ENCODE data around the gene CXorf65.

CXorf65 gene

GRCh38 chrX:71128166-71128833 lies 21.8 kb upstream of the CXorf65 start:
- FAIRE-seq (peak; percentile 17), DNase-seq (ENCODE audit: insufficient read length) (no peak)
- no peak for TF ChIP-seq POLR2AphosphoS5 (IDR thresholded peaks at IDR 0.05; ENCODE audit: low read depth, low read length)
- no peak for TF ChIP-seq TAF1 (IDR thresholded peaks at IDR 0.05; ENCODE audit: borderline replicate concordance, low read depth, low read length)
- no peak for TF ChIP-seq POLR2A (IDR thresholded peaks at IDR 0.05; ENCODE audit: low read depth, low read length)

DNA sequence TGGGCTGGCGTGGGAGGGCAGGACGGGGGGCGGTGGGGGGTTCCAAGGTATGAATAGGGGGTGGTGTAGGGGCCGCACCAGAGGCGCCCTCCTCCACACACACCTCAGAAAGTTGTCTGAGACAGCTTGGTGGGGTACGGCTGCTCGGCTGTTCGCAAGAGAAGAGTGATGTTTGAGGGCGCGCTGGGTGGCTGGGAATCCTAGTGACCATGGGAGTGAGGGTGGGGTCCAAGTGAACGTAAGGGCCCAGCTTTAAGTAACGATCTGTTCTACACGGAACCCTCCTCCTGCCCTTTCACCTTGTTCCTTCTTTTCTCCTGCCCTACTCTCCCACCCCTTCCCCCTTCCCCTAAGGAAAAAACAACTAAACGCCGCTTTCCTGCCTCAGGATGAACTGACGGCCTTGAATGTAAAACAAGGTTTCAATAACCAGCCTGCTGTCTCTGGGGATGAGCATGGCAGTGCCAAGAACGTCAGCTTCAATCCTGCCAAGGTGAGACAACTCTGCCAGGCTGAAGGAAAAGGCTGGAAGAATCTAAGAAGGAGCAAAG lies 12.5 kb upstream of the CXorf65 start:
- FAIRE-seq (no peak), DNase-seq (ENCODE audit: insufficient read length) (no peak)
- TF ChIP-seq POLR2AphosphoS5 (IDR thresholded peaks at IDR 0.05; ENCODE audit: low read depth, low read length), result no peak
- TF ChIP-seq POLR2A (IDR thresholded peaks at IDR 0.05; ENCODE audit: low read depth, low read length), result no peak
- TF ChIP-seq TAF1 (IDR thresholded peaks at IDR 0.05; ENCODE audit: borderline replicate concordance, low read depth, low read length), result no peak

GRCh38 chrX:71118032-71118984 lies 11.8 kb upstream of the CXorf65 start, which contains the start of gene MED12:
MED12 (plus strand) TSS chrX:71118596; CDS start chrX:71118755, 159 bp downstream.
- TF ChIP-seq POLR2AphosphoS5 (IDR thresholded peaks at IDR 0.05; ENCODE audit: low read depth, low read length) (peak; percentile 74), POLR2A (IDR thresholded peaks at IDR 0.05; ENCODE audit: low read depth, low read length) (peak; percentile 61; the same call in 1 of the 2 replicates), TAF1 (IDR thresholded peaks at IDR 0.05; ENCODE audit: borderline replicate concordance, low read depth, low read length) (peak; percentile 27; the same call in 1 of the 2 replicates)
- peak; percentile 66 for DNase-seq (ENCODE audit: insufficient read length)
- peak; percentile 80 for FAIRE-seq

GRCh38 chrX:71117358-71117757 lies 10.8 kb upstream of the CXorf65 start:
- DNase-seq (ENCODE audit: insufficient read length), result no peak
- FAIRE-seq, result peak; percentile 40
- TF ChIP-seq POLR2AphosphoS5 (IDR thresholded peaks at IDR 0.05; ENCODE audit: low read depth, low read length) (no peak), TAF1 (IDR thresholded peaks at IDR 0.05; ENCODE audit: borderline replicate concordance, low read depth, low read length) (no peak), POLR2A (IDR thresholded peaks at IDR 0.05; ENCODE audit: low read depth, low read length) (no peak)

DNA sequence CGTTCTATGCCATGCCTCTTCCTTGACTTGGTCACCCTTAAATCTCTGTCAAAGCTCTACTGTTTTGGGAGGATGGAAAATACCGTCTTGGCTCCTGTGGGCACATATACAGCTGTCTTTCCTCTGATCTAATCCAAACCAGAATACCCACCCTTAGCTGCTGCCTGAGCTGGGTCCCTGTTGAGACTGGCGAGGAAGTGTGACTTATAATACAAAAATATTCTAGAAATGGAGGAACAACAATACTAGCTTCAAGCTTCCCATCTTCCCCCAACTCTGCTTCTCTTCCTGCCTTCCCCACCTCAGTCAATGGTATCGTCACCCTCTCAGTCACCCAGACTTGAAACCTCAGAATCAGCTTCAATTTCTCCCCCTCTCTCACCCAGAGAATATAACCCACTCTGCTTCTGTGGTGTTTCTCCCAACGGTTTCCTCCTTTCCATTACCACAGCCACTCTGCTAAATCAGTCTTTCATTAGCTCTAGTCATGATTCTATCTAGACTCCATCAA lies 5.4 kb upstream of the CXorf65 start:
- no peak for TF ChIP-seq POLR2A (IDR thresholded peaks at IDR 0.05; ENCODE audit: low read depth, low read length)
- TF ChIP-seq POLR2AphosphoS5 (IDR thresholded peaks at IDR 0.05; ENCODE audit: low read depth, low read length), result no peak
- no peak for TF ChIP-seq TAF1 (IDR thresholded peaks at IDR 0.05; ENCODE audit: borderline replicate concordance, low read depth, low read length)
- no peak for FAIRE-seq
- no peak for DNase-seq (ENCODE audit: insufficient read length)

GRCh38 chrX:71111141-71111843 lies 4.8 kb upstream of the CXorf65 start, which contains the start of gene IL2RG:
IL2RG (minus strand) TSS chrX:71111577; CDS start chrX:71111539, 38 bp downstream.
- peak; percentile 98 for FAIRE-seq
- TF ChIP-seq TAF1 (IDR thresholded peaks at IDR 0.05; ENCODE audit: borderline replicate concordance, low read depth, low read length) (peak; percentile 59; the same call in 1 of the 2 replicates), POLR2A (IDR thresholded peaks at IDR 0.05; ENCODE audit: low read depth, low read length) (peak; percentile 87), POLR2AphosphoS5 (IDR thresholded peaks at IDR 0.05; ENCODE audit: low read depth, low read length) (peak; percentile 95)

DNA sequence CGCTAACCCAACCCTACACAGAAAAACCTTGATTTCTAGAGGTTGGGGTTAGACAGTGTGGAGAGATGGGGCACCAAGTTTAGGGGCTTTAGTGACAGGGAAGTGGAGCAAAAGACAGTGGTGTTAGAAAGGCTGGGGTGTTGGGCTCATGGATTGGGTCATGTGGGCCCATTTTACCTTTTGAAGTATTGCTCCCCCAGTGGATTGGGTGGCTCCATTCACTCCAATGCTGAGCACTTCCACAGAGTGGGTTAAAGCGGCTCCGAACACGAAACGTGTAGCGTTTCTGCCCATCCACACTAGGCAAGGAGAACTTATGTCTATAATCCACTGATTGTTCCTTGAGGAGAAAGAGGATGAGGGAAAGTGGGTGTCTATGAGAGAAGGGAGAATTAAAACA lies 2.5 kb upstream of the CXorf65 start:
- TF ChIP-seq POLR2A (IDR thresholded peaks at IDR 0.05; ENCODE audit: low read depth, low read length), result no peak
- no peak for TF ChIP-seq POLR2AphosphoS5 (IDR thresholded peaks at IDR 0.05; ENCODE audit: low read depth, low read length)
- no peak for TF ChIP-seq TAF1 (IDR thresholded peaks at IDR 0.05; ENCODE audit: borderline replicate concordance, low read depth, low read length)
- DNase-seq (ENCODE audit: insufficient read length) (no peak), FAIRE-seq (peak; percentile 14)

More at GRCh38 chrX:71111141-71111843, 4.8 kb upstream of the CXorf65 start, which contains the start of gene IL2RG:
- DNase-seq (ENCODE audit: insufficient read length), result peak; percentile 60

GRCh38 chrX:71107762-71108360 lies 1.3 kb upstream of the CXorf65 start:
- TF ChIP-seq POLR2AphosphoS5 (IDR thresholded peaks at IDR 0.05; ENCODE audit: low read depth, low read length) (no peak), POLR2A (IDR thresholded peaks at IDR 0.05; ENCODE audit: low read depth, low read length) (no peak), TAF1 (IDR thresholded peaks at IDR 0.05; ENCODE audit: borderline replicate concordance, low read depth, low read length) (no peak)
- DNase-seq (ENCODE audit: insufficient read length) (no peak), FAIRE-seq (no peak)

- no peak for TF ChIP-seq TAF1 (IDR thresholded peaks at IDR 0.05; ENCODE audit: borderline replicate concordance, low read depth, low read length)
- no peak for TF ChIP-seq POLR2AphosphoS5 (IDR thresholded peaks at IDR 0.05; ENCODE audit: low read depth, low read length)
- no peak for TF ChIP-seq POLR2A (IDR thresholded peaks at IDR 0.05; ENCODE audit: low read depth, low read length)
- no peak for DNase-seq (ENCODE audit: insufficient read length)
- FAIRE-seq, result no peak
These were observed 705 bp upstream of the CXorf65 start for GRCh38 chrX:71107245-71107644.

DNA sequence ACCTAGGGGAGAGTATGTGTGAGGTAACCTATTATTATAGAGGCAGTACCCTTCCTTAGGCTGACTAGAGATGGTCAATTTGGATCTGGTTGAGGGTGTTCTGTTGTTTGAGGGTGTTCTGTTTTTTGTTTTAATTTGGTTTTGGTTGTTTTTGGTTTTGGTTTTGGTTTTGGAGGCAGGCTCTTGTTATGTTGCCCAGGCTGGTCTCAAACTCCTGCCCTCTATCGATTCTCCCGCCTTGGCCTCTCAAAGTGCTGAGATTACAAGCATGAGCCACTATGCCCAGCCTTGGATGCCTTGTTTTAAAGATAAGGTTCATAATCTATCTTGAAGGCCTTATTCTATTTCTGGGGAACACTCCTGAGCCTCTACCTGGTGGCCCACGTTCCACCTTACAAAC lies 912 bp downstream of the CXorf65 start:
- FAIRE-seq, result no peak
- no peak for DNase-seq (ENCODE audit: insufficient read length)
- TF ChIP-seq TAF1 (IDR thresholded peaks at IDR 0.05; ENCODE audit: borderline replicate concordance, low read depth, low read length) (no peak), POLR2A (IDR thresholded peaks at IDR 0.05; ENCODE audit: low read depth, low read length) (no peak), POLR2AphosphoS5 (IDR thresholded peaks at IDR 0.05; ENCODE audit: low read depth, low read length) (no peak)
